ENCODE measurements around the gene PRKAG3. TPM values are rescaled to one million over a fixed set of nuclear protein-coding genes. Genes with fewer than 3 reads are reported as not detected.

PRKAG3 gene
- total RNA-seq, 1 experiment from 2014 or later: not detected

GRCh38 chr2:218821605-218822211 is 9.9 kb downstream of the PRKAG3 start:
- Mint-ChIP-seq H3K27ac (ENCODE audit: unreplicated experiment) (no peak overlapping the region), H3K4me3 (ENCODE audit: unreplicated experiment) (no peak overlapping the region), H3K36me3 (ENCODE audit: insufficient read depth, unreplicated experiment) (no peaks in the 10 kb centered on the region), H3K27me3 (ENCODE audit: insufficient read depth, unreplicated experiment) (no peaks in the 10 kb centered on the region), H3K4me1 (ENCODE audit: low read depth, unreplicated experiment) (peaks cover 5% of the 10 kb centered on the region), H3K9me3 (ENCODE audit: unreplicated experiment) (no peaks in the 10 kb centered on the region)
- DNase-seq: no peak
- POLR2A ChIA-PET: no interaction called here
- intact Hi-C loops (cut with micrococcal nuclease; ENCODE audit: unreplicated experiment): no loop called here
- Histone ChIP-seq H3K36me3 (ENCODE audit: control insufficient read depth, insufficient read depth, low read length) (no peaks in the 10 kb centered on the region), H3K4me1 (no peaks in the 10 kb centered on the region), H3K27me3 (replicated peaks; ENCODE audit: control insufficient read depth, insufficient read depth, low read length) (no peaks in the 10 kb centered on the region; the same call in 1 of the 2 replicates), H3K9me3 (no peaks in the 10 kb centered on the region), H3K4me3 (ENCODE audit: low read depth, low read length) (no peak overlapping the region)
- no peak for TF ChIP-seq CTCF (IDR thresholded peaks at IDR 0.05; ENCODE audit: insufficient read depth in 1 of 2, low read depth in 1 of 2, low read length in 1 of 2, severe bottlenecking in 1 of 2, unreplicated experiment in 1 of 2)
- CTCF ChIA-PET: interaction anchor here (0.5 kb wide), 1 partner anchor 151 kb away, joined by 4 read pairs; no protein-coding TSS in a partner anchor
- BruUV-seq (replicated peaks): no TSS peak

- H3K4me3 ChIP-seq (ENCODE audit: low read depth, low read length): no peak overlapping the region
- Mint-ChIP-seq H3K36me3 (ENCODE audit: insufficient read depth, unreplicated experiment) (peaks cover under 1% of the 10 kb centered on the region), H3K27ac (ENCODE audit: unreplicated experiment) (no peak overlapping the region), H3K4me3 (ENCODE audit: unreplicated experiment) (no peak overlapping the region), H3K4me1 (ENCODE audit: low read depth, unreplicated experiment) (peaks cover 5% of the 10 kb centered on the region), H3K27me3 (ENCODE audit: insufficient read depth, unreplicated experiment) (no peaks in the 10 kb centered on the region), H3K9me3 (ENCODE audit: unreplicated experiment) (no peaks in the 10 kb centered on the region)
- POLR2A ChIA-PET: no interaction called here
- H3K36me3 ChIP-seq (ENCODE audit: control insufficient read depth, insufficient read depth, low read length): no peaks in the 10 kb centered on the region
- H3K4me1 ChIP-seq: no peaks in the 10 kb centered on the region
- no peaks in the 10 kb centered on the region; the same call in 1 of the 2 replicates for H3K27me3 ChIP-seq (replicated peaks; ENCODE audit: control insufficient read depth, insufficient read depth, low read length)
- BruUV-seq (replicated peaks): no TSS peak
- TF ChIP-seq CTCF (IDR thresholded peaks at IDR 0.05; ENCODE audit: insufficient read depth in 1 of 2, low read depth in 1 of 2, low read length in 1 of 2, severe bottlenecking in 1 of 2, unreplicated experiment in 1 of 2): no peak
- CTCF ChIA-PET: no interaction called here
- intact Hi-C loops (cut with micrococcal nuclease; ENCODE audit: unreplicated experiment): no loop called here
- H3K9me3 ChIP-seq: no peaks in the 10 kb centered on the region
- DNase-seq: no peak
These were observed 10.7 kb downstream of the PRKAG3 start for GRCh38 chr2:218820746-218821369.

GRCh38 chr2:218819093-218819492 is 12.5 kb downstream of the PRKAG3 start:
- ChIA-PET POLR2A (no interaction called here), CTCF (no interaction called here)
- Mint-ChIP-seq H3K36me3 (ENCODE audit: insufficient read depth, unreplicated experiment) (peaks cover 8% of the 10 kb centered on the region), H3K9me3 (ENCODE audit: unreplicated experiment) (no peaks in the 10 kb centered on the region), H3K27ac (ENCODE audit: unreplicated experiment) (no peak overlapping the region), H3K4me3 (ENCODE audit: unreplicated experiment) (no peak overlapping the region), H3K27me3 (ENCODE audit: insufficient read depth, unreplicated experiment) (no peaks in the 10 kb centered on the region), H3K4me1 (ENCODE audit: low read depth, unreplicated experiment) (peaks cover 5% of the 10 kb centered on the region)
- TF ChIP-seq CTCF (IDR thresholded peaks at IDR 0.05; ENCODE audit: insufficient read depth in 1 of 2, low read depth in 1 of 2, low read length in 1 of 2, severe bottlenecking in 1 of 2, unreplicated experiment in 1 of 2): no peak
- H3K4me3 ChIP-seq (ENCODE audit: low read depth, low read length): no peak overlapping the region
- H3K27me3 ChIP-seq (replicated peaks; ENCODE audit: control insufficient read depth, insufficient read depth, low read length): no peaks in the 10 kb centered on the region; the same call in 1 of the 2 replicates
- intact Hi-C loops (cut with micrococcal nuclease; ENCODE audit: unreplicated experiment): no loop called here
- BruUV-seq (replicated peaks): no TSS peak
- DNase-seq: no peak
- H3K36me3 ChIP-seq (ENCODE audit: control insufficient read depth, insufficient read depth, low read length): no peaks in the 10 kb centered on the region
- no peaks in the 10 kb centered on the region for H3K9me3 ChIP-seq
- no peaks in the 10 kb centered on the region for H3K4me1 ChIP-seq
